Stomach (tissue), 9 donors: ENCODE measurements around the gene ALOX5AP. TPM values are rescaled to one million over a fixed set of nuclear protein-coding genes. Genes with fewer than 3 reads are reported as not detected.

Experiments
- DNase-seq, 2 donors: peaks; one replicate each; pipeline versions ENCODE4 v3.0.0 to v3.0.0-alpha.2; 2013 to 2019
- H3K27ac ChIP-seq, 5 donors: fragments of 200-600 bp in 4 of 5; sonication (generic) in 4 of 5; one replicate each; pipeline ENCODE4 v1.5.1; 2013 to 2019; ENCODE audit warnings: mild to moderate bottlenecking in 1 of 5, moderate library complexity in 1 of 5
- H3K27me3 ChIP-seq, 3 donors: fragments of 200-600 bp; sonication (generic); one replicate each; pipeline ENCODE4 v1.5.1; 2017 to 2019; ENCODE audit warnings: mixed run types in 1 of 3
- H3K36me3 ChIP-seq, 4 donors: fragments of 200-600 bp; sonication (generic); 1 replicate in 3 of 4; 2 replicates in 1 of 4; pipeline ENCODE4 v1.5.1; 2016 to 2019
- H3K4me1 ChIP-seq, 4 donors: fragments of 200-600 bp; sonication (generic); one replicate each; pipeline ENCODE4 v1.5.1; 2016 to 2019
- H3K4me3 ChIP-seq, 4 donors: fragments of 200-600 bp; sonication (generic) in 3 of 4; one replicate each; pipeline ENCODE4 v1.5.1; 2016 to 2019; ENCODE audit warnings: mild to moderate bottlenecking in 1 of 4
- H3K9me3 ChIP-seq, 4 donors: fragments of 200-600 bp; sonication (generic); one replicate each; pipeline ENCODE4 v1.5.1; 2016 to 2019
- EP300 ChIP-seq: sonication (generic); formaldehyde crosslinking; IDR thresholded peaks from one replicate; pipeline ENCODE4 v1.6.1; 2017; ENCODE audit warnings: antibody characterized with exemption
- POLR2A ChIP-seq, 4 donors: fragments of 450-650 bp; IDR thresholded peaks; one replicate each; pipeline ENCODE4 v1.6.1; 2016; ENCODE audit warnings: antibody characterized with exemption in 4 of 4, control low read depth in 2 of 4, mild to moderate bottlenecking in 1 of 4, moderate library complexity in 1 of 4
- POLR2AphosphoS5 ChIP-seq, 3 donors: sonication (generic); formaldehyde crosslinking; IDR thresholded peaks; one replicate each; pipeline ENCODE4 v1.6.1; 2016; ENCODE audit warnings: antibody characterized with exemption in 3 of 3
- WGBS, 5 donors: extraction: QIAGEN DNeasy Blood & Tissue Kit in 3 of 5; methylation state at CpG; one replicate each; pipeline versions ENCODE4 v1.1.5 to v1.1.7; 2013 to 2018; 5-methylcytosine and 5-hydroxymethylcytosine counted together
- intact Hi-C: fragments of 100-400 bp; cut with DNase I; formaldehyde crosslinking; loops from one replicate; pipeline ENCODE4 v1.15.1; 2023; ENCODE audit warnings: low total_unique reads
- polyA plus RNA-seq, 3 donors: library from polyadenylated mRNA; stranded (reverse); fragments of 200-250 nt; gene quantifications; one replicate each; pipeline ENCODE4 v1.2.3, GENCODE V29; 2013
- total RNA-seq, 5 donors: library from RNA; depleted of rRNA; stranded (reverse); fragments of >200 nt; gene quantifications; one replicate each; pipeline versions ENCODE4 v1.1.0 to v1.2.3, GENCODE V29; 2014 to 2016
- TF ChIP-seq, protein P1 (sequence below), 7 experiments: fragments of 450-650 bp in 4 of 7; fragments of 200-600 bp in 3 of 7; sonication (generic) in 3 of 7; IDR thresholded peaks; one replicate each; pipeline ENCODE4 v1.5.1; 2016 to 2019; ENCODE audit warnings: antibody characterized with exemption in 7 of 7, control low read depth in 2 of 7, mild to moderate bottlenecking in 1 of 7
- donor health status: healthy with polysubstance abuse.
- donor health status: Bipolar disorder and iron deficiency.
- donor health status: healthy.

The ALOX5AP gene
- total and polyA plus RNA-seq, 8 donors, result 1.3 to 36.4 (median 7.7) TPM

DNA sequence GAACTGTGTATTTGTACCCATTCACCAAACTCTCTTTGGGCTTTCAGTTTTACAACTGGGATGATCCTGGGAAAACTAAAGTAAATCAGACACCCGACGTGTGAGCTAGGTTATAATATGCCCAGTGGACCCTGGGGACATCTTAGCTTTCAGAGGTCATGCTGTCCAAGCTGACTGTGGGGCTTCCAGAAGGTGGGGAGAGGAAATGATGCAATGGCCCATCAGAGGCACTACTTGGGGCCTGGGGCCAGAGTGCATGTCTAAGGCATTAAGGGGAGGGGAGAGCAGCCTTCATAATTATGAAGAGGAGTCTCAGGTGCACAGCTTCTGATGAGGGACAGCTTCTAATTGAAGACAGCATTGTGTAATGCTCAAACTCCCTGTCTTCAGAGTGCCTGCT lies 30.9 kb downstream of the ALOX5AP start:
- Histone ChIP-seq H3K4me1 (peaks cover 0 to 5% (median 0%) of the 10 kb centered on the region in 4 donors), H3K9me3 (no peaks in the 10 kb centered on the region), H3K36me3 (no peaks in the 10 kb centered on the region), H3K27ac (no peak overlapping the region), H3K4me3 (no peak overlapping the region), H3K27me3 (no peaks in the 10 kb centered on the region)
- TF ChIP-seq POLR2AphosphoS5 (IDR thresholded peaks at IDR 0.05) (no peak), POLR2A (IDR thresholded peaks at IDR 0.05) (no peak), EP300 (no peak)
- TF ChIP-seq, protein P1, sequence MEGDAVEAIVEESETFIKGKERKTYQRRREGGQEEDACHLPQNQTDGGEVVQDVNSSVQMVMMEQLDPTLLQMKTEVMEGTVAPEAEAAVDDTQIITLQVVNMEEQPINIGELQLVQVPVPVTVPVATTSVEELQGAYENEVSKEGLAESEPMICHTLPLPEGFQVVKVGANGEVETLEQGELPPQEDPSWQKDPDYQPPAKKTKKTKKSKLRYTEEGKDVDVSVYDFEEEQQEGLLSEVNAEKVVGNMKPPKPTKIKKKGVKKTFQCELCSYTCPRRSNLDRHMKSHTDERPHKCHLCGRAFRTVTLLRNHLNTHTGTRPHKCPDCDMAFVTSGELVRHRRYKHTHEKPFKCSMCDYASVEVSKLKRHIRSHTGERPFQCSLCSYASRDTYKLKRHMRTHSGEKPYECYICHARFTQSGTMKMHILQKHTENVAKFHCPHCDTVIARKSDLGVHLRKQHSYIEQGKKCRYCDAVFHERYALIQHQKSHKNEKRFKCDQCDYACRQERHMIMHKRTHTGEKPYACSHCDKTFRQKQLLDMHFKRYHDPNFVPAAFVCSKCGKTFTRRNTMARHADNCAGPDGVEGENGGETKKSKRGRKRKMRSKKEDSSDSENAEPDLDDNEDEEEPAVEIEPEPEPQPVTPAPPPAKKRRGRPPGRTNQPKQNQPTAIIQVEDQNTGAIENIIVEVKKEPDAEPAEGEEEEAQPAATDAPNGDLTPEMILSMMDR (IDR thresholded peaks at IDR 0.05), result no peak
- 58 to 95% (median 91%) methylated on average over 2 of the region's 2 CpGs for WGBS, 5 donors
- intact Hi-C loops, result no loop called here
- DNase-seq, result no peak

DNA sequence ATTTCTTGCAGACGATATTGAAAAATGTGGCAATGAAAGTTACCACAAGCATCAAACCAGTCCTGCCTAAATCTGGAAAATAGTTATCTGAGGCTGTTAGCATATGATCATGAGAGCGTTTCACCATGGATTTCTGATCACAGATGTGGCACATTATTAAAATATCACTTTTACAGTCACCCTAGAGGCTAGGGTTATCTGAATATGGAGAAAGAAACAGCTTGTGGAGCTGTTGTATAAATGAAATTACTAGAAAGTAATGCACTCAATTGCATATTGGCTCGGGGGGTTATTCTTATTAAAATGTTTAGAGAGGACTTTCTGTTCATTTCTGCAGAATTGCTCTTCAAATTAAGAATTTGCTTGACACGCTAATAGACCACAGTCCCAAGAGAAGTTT lies 35.6 kb downstream of the ALOX5AP start:
- no peak overlapping the region for H3K4me3 ChIP-seq
- H3K9me3 ChIP-seq, result no peaks in the 10 kb centered on the region
- peaks cover 0 to 5% (median 0%) of the 10 kb centered on the region in 4 donors for H3K4me1 ChIP-seq
- no peak for DNase-seq
- WGBS, 5 donors, result 72 to 96% (median 87%) methylated on average over 4 of the region's 4 CpGs
- no peak overlapping the region for H3K27ac ChIP-seq
- H3K27me3 ChIP-seq, result no peaks in the 10 kb centered on the region
- H3K36me3 ChIP-seq, result no peaks in the 10 kb centered on the region
- TF ChIP-seq POLR2A (IDR thresholded peaks at IDR 0.05), result no peak
- intact Hi-C loops, result no loop called here

DNA sequence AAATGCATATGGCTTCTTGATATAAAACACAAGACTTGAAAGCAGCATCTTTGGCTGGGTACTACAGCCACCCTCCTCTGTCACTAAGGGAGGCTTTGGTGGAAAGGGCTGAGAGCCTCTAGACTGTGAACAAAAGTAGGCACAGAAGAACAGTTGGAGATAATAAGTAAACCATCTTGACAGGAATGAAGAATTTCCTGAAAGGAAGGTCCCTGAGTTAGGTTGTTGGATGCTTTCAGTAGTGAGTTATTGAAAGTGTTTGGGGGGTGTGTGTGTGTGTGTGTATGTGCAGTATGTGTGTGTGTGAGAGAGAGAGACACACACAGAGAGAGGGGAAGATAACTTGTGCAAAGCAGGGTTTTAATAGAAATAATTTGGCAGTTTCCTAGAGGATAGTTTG lies 38.2 kb downstream of the ALOX5AP start:
- TF ChIP-seq EP300 (no peak), POLR2AphosphoS5 (IDR thresholded peaks at IDR 0.05) (no peak), POLR2A (IDR thresholded peaks at IDR 0.05) (no peak)
- TF ChIP-seq, protein P1 (IDR thresholded peaks at IDR 0.05), result no peak
- H3K4me1 ChIP-seq, result no peaks in the 10 kb centered on the region
- DNase-seq, result no peak
- no peak overlapping the region for H3K27ac ChIP-seq
- no peaks in the 10 kb centered on the region for H3K36me3 ChIP-seq
- H3K27me3 ChIP-seq, result no peaks in the 10 kb centered on the region
- intact Hi-C loops, result no loop called here
- no peaks in the 10 kb centered on the region for H3K9me3 ChIP-seq
- H3K4me3 ChIP-seq, result no peak overlapping the region

DNA sequence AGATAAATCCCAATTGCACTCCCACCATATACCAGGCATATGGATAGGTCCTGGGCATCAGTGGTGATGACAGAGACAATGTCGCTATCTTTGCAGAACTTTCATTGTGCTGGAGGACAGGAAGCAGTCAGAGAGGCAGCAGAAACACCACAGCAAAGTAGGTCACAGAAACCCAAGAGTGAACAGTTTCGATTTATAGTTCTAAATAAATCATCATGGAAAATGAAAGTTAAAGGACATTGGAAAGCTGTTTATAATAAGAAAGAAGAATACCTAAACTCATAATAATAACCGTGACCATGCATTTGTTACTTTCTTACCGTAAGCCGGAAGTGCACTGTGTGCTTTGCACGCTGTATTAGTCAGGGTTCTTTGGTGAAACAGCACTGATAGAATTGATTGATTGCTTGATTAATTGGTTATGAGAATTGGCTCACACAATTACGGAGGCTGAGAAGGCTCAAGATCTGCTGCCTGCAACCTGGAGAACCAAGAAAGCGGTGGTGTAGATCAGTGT lies 38.9 kb downstream of the ALOX5AP start:
- DNase-seq, result no peak
- H3K36me3 ChIP-seq, result no peaks in the 10 kb centered on the region
- no peaks in the 10 kb centered on the region for H3K9me3 ChIP-seq
- no peak for TF ChIP-seq POLR2AphosphoS5 (IDR thresholded peaks at IDR 0.05)
- TF ChIP-seq, protein P1 (IDR thresholded peaks at IDR 0.05), result no peak
- no peak for TF ChIP-seq EP300
- TF ChIP-seq POLR2A (IDR thresholded peaks at IDR 0.05), result no peak
- H3K27me3 ChIP-seq, result no peaks in the 10 kb centered on the region
- intact Hi-C loops, result no loop called here
- no peaks in the 10 kb centered on the region for H3K4me1 ChIP-seq
- H3K27ac ChIP-seq, result peak overlapping the region in 3 of 5 donors; percentile 17 to 28 (median 26)
- 85 to 92% (median 86%) methylated on average over 8 of the region's 8 CpGs for WGBS, 5 donors
- no peak overlapping the region for H3K4me3 ChIP-seq

DNA sequence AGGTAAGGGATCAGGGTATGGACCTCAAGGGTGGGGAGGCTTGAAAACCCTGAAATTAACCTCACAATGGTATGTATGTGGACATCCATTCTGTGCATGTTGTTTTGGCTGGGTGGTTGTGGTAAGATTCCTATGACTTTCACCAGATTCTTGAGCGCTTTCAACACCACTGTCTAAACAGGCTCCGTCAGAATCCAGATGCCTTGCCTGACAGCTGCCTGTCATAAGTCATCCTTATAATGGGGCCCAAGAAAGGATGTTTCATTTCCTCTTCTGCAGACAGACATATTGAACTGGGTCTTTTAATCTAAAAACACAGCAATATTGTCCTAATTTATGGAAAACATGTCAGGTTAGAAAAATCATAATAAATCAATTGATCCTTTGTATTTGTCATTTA lies 41.3 kb downstream of the ALOX5AP start:
- H3K27me3 ChIP-seq, result no peaks in the 10 kb centered on the region
- H3K27ac ChIP-seq, result no peak overlapping the region
- 70 to 96% (median 84%) methylated on average over 2 of the region's 2 CpGs for WGBS, 5 donors
- H3K36me3 ChIP-seq, result no peaks in the 10 kb centered on the region
- intact Hi-C loops, result no loop called here
- no peaks in the 10 kb centered on the region for H3K4me1 ChIP-seq
- TF ChIP-seq, protein P1 (IDR thresholded peaks at IDR 0.05), result no peak
- TF ChIP-seq POLR2A (IDR thresholded peaks at IDR 0.05), result no peak
- TF ChIP-seq POLR2AphosphoS5 (IDR thresholded peaks at IDR 0.05), result no peak
- TF ChIP-seq EP300, result no peak
- no peak overlapping the region for H3K4me3 ChIP-seq
- no peak for DNase-seq
- no peaks in the 10 kb centered on the region for H3K9me3 ChIP-seq
